IMR-90 (cell line): ENCODE data around the gene CCDC50.

Source experiments
- CTCF ChIP-seq: conservative IDR thresholded peaks from 2 replicates; pipeline ENCODE4 v1.5.1; 2012; ENCODE audit warnings: mild to moderate bottlenecking, low read depth, low read length, improper control_type of control experiment
- ELK1 ChIP-seq: fragments of 150-350 bp; IDR thresholded peaks from 2 replicates; pipeline ENCODE4 v1.6.1; 2016; ENCODE audit warnings: low read depth, mild to moderate bottlenecking, low read length, moderate library complexity, borderline replicate concordance
- MAFK ChIP-seq: IDR thresholded peaks from 2 replicates; pipeline ENCODE4 v1.6.1; 2012; ENCODE audit warnings: low read depth, low read length, improper control_type of control experiment
- NFE2L2 ChIP-seq: fragments of 150-350 bp; IDR thresholded peaks from 2 replicates; pipeline ENCODE4 v1.6.1; 2016; ENCODE audit warnings: low read depth, mild to moderate bottlenecking, low read length
- POLR2A ChIP-seq: IDR thresholded peaks from 2 replicates; pipeline ENCODE4 v1.6.1; 2012; ENCODE audit warnings: mild to moderate bottlenecking, low read depth, low read length
- USF2 ChIP-seq: fragments of 150-350 bp; IDR thresholded peaks from 2 replicates; pipeline ENCODE4 v1.6.1; 2017; ENCODE audit warnings: mild to moderate bottlenecking, antibody characterized with exemption, low read length, low read depth

GRCh38 chr3:191390580-191390979, 61.4 kb downstream of the CCDC50 start:
- TF ChIP-seq POLR2A (no peak), CTCF (no peak), MAFK (no peak), NFE2L2 (no peak), USF2 (no peak), ELK1 (no peak)
